ENCODE data around the gene TGFBR1.

- no peak for TF ChIP-seq CTCF (conservative IDR thresholded peaks at IDR 0.05 in 1 of 2, IDR thresholded peaks at IDR 0.05 in 1 of 2; ENCODE audit: low read depth in 1 of 2, low read length in 2 of 2)
- no peak for TF ChIP-seq EZH2 (IDR thresholded peaks at IDR 0.05; ENCODE audit: low read length, missing control alignments)
These were observed 75.7 kb downstream of the TGFBR1 start for GRCh38 chr9:99180662-99181061.
